Keratinocyte (primary cell): ENCODE data around the gene PASD1. TPM values are rescaled to one million over a fixed set of nuclear protein-coding genes. Genes with fewer than 3 reads are reported as not detected.
"Not testable (repeated sequence)": the region's sequence is repeated elsewhere in the genome, so short reads cannot be mapped to it uniquely, and the experiment has no call there.

Source experiments
- DNase-seq: peaks from one replicate; pipeline ENCODE4 v3.0.0-alpha.2; 2011; ENCODE audit warnings: low read depth, missing footprints, low spot score
- FAIRE-seq: peaks from 2 replicates; lab custom pipeline; 2011; peaks lifted over from hg19 to GRCh38; lab: Jason Lieb, UNC
- H2AFZ ChIP-seq: 2 replicates; pipeline ENCODE4 v1.6.0; 2012; ENCODE audit warnings: low read length, control low read depth, inconsistent platforms; ENCODE audit not compliant: control insufficient read depth
- H3K27ac ChIP-seq: 2 replicates; pipeline ENCODE4 v1.5.1; 2011; ENCODE audit warnings: low read length; ENCODE audit not compliant: control insufficient read depth, insufficient read depth
- H3K27me3 ChIP-seq: 3 replicates; pipeline ENCODE4 v1.6.0; 2011; ENCODE audit warnings: low read length; ENCODE audit not compliant: control insufficient read depth, insufficient read depth; ENCODE audit errors: extremely low read depth
- H3K36me3 ChIP-seq, 2 experiments: 2 replicates in 1 of 2; 3 replicates in 1 of 2; pipeline ENCODE4 v1.5.1; 2011; ENCODE audit warnings: low read length in 2 of 2, mild to moderate bottlenecking in 1 of 2; ENCODE audit not compliant: control insufficient read depth in 2 of 2, insufficient read depth in 2 of 2; ENCODE audit errors: extremely low read depth in 1 of 2
- H3K4me1 ChIP-seq: 3 replicates; pipeline ENCODE4 v1.5.1; 2011; ENCODE audit warnings: low read length; ENCODE audit not compliant: control insufficient read depth, insufficient read depth; ENCODE audit errors: extremely low read depth
- H3K4me2 ChIP-seq: 3 replicates; pipeline ENCODE4 v1.6.0; 2011; ENCODE audit warnings: low read depth, low read length; ENCODE audit not compliant: control insufficient read depth, insufficient read depth; ENCODE audit errors: extremely low read depth
- H3K4me3 ChIP-seq, 3 experiments: fragments of 200-600 bp in 1 of 3; sonication (generic) in 1 of 3; 2 replicates in 2 of 3; 3 replicates in 1 of 3; pipeline ENCODE4 v1.5.1; 2011 to 2016; ENCODE audit warnings: low read length in 3 of 3, mild to moderate bottlenecking in 3 of 3, control low read depth in 2 of 3, inconsistent platforms in 1 of 3, low read depth in 1 of 3, mixed read lengths in 1 of 3, mixed run types in 1 of 3, moderate library complexity in 1 of 3; ENCODE audit not compliant: control insufficient read depth in 2 of 3, insufficient read depth in 2 of 3; ENCODE audit errors: extremely low read depth in 1 of 3
- H3K79me2 ChIP-seq: 2 replicates; pipeline ENCODE4 v1.6.0; 2012; ENCODE audit warnings: low read length; ENCODE audit not compliant: control insufficient read depth, insufficient read depth
- H3K9ac ChIP-seq: 3 replicates; pipeline ENCODE4 v1.6.0; 2011; ENCODE audit warnings: low read length; ENCODE audit not compliant: control insufficient read depth, insufficient read depth; ENCODE audit errors: extremely low read depth
- H3K9me1 ChIP-seq: 3 replicates; pipeline ENCODE4 v1.6.0; 2011; ENCODE audit warnings: low read length; ENCODE audit not compliant: control insufficient read depth, insufficient read depth; ENCODE audit errors: extremely low read depth
- H3K9me3 ChIP-seq: 2 replicates; pipeline ENCODE4 v1.5.1; 2012; ENCODE audit warnings: low read depth, low read length; ENCODE audit not compliant: control insufficient read depth
- H4K20me1 ChIP-seq: 3 replicates; pipeline ENCODE4 v1.6.0; 2011; ENCODE audit warnings: low read length; ENCODE audit not compliant: control insufficient read depth, insufficient read depth; ENCODE audit errors: extremely low read depth
- EZH2 ChIP-seq: IDR thresholded peaks from one replicate; pipeline ENCODE4 v1.6.1; 2012; ENCODE audit warnings: inconsistent platforms, mild to moderate bottlenecking, low read length, moderate library complexity
- dilution Hi-C: fragments of 300-500 bp; cut with MboI; formaldehyde crosslinking; loops from one replicate; pipeline ENCODE4 v1.7.0; 2020; ENCODE audit warnings: low sequenced_read_pairs; ENCODE audit not compliant: extremely low pct_ligation_motif_present
- polyA plus RNA-seq, 5 experiments: library from polyadenylated mRNA; depleted of rRNA in 3 of 5; stranded (reverse) in 3 of 5; stranded (forward) in 1 of 5; unstranded in 1 of 5; fragments of >200 nt; gene quantifications; 1 replicate in 1 of 5; 2 replicates in 3 of 5; 3 replicates in 1 of 5; pipeline versions ENCODE4 v1.2.1 to v1.2.3, GENCODE V29; 2011 to 2012; ENCODE audit warnings: missing spikeins in 2 of 5, low read depth in 1 of 5, low replicate concordance in 1 of 5
- TF ChIP-seq, protein P1 (sequence below), 3 experiments: IDR thresholded peaks in 1 of 3; conservative IDR thresholded peaks in 1 of 3; optimal IDR thresholded peaks in 1 of 3; 2 replicates in 2 of 3; 3 replicates in 1 of 3; pipeline versions ENCODE3 to v1.5.1; 2011; ENCODE audit warnings: low read length in 3 of 3, mild to moderate bottlenecking in 3 of 3, moderate library complexity in 2 of 3, control low read depth in 1 of 3, inconsistent platforms in 1 of 3; ENCODE audit not compliant: insufficient read depth in 2 of 3; ENCODE audit errors: extremely low read depth in 1 of 3

Gene PASD1
- polyA plus RNA-seq, 1 donor (not counting 4 experiments of a cell fraction or from before 2014, with no cell fraction given) = not detected

DNA sequence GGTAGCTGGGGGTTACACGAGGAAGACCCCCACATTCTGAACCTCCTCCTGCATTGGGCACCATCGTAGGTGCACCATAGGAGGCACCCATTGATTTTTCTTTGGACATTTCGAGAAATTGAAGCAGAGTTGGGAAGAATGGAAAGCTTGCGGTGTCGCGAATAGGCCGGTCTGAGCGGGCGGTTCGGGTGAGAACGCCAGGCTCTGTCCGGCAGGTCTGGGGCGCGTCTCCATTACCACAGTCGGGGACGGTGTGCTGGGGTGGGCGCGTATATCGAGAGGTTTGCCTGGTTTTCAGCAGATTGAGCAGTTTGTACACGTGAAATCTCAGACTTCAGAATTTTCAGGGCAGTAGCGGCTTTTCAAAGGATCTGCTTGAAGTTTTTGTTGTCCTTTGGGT lies 560 bp downstream of the PASD1 start:
- Histone ChIP-seq H3K9ac (no peak overlapping the region), H3K27ac (no peak overlapping the region), H3K9me3 (no peaks in the 10 kb centered on the region), H2AFZ (no peak overlapping the region), H3K36me3 (no peaks in the 10 kb centered on the region), H3K4me1 (no peaks in the 10 kb centered on the region), H3K9me1 (no peaks in the 10 kb centered on the region), H4K20me1 (no peaks in the 10 kb centered on the region), H3K4me3 (no peak overlapping the region), H3K27me3 (no peaks in the 10 kb centered on the region), H3K79me2 (no peaks in the 10 kb centered on the region), H3K4me2 (no peak overlapping the region)
- DNase-seq = no peak
- dilution Hi-C loops = no loop called here
- no peak for TF ChIP-seq EZH2
- TF ChIP-seq, protein P1, sequence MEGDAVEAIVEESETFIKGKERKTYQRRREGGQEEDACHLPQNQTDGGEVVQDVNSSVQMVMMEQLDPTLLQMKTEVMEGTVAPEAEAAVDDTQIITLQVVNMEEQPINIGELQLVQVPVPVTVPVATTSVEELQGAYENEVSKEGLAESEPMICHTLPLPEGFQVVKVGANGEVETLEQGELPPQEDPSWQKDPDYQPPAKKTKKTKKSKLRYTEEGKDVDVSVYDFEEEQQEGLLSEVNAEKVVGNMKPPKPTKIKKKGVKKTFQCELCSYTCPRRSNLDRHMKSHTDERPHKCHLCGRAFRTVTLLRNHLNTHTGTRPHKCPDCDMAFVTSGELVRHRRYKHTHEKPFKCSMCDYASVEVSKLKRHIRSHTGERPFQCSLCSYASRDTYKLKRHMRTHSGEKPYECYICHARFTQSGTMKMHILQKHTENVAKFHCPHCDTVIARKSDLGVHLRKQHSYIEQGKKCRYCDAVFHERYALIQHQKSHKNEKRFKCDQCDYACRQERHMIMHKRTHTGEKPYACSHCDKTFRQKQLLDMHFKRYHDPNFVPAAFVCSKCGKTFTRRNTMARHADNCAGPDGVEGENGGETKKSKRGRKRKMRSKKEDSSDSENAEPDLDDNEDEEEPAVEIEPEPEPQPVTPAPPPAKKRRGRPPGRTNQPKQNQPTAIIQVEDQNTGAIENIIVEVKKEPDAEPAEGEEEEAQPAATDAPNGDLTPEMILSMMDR (optimal IDR thresholded peaks at IDR 0.05 in 1 of 3, IDR thresholded peaks at IDR 0.05 in 1 of 3, conservative IDR thresholded peaks at IDR 0.05 in 1 of 3; ENCODE audit: extremely low read depth in 1 of 3, insufficient read depth in 2 of 3, low read length in 3 of 3) = no peak
- no peak for FAIRE-seq

DNA sequence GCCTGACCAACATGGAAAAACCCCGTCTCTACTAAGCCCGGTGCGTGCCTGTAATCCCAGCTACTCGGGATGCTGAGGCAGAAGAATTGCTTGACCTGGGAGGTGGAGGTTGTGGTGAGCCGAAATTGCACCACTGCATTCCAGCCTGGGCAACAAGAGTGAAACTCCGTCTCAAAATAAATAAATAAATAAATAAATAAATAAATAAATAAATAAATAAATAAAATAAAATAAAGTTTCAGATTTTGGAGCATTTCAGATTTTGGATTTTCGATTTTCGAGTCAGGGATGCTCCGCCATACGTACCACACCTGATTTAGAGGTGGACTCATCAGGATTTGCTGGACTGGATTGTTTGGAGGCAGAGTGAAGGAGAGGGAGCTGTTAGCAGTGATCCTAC lies 3.4 kb downstream of the PASD1 start:
- H3K79me2 ChIP-seq, H3K4me3 ChIP-seq, H4K20me1 ChIP-seq, H3K4me1 ChIP-seq, H3K9me3 ChIP-seq, H2AFZ ChIP-seq, DNase-seq, dilution Hi-C loops, H3K27ac ChIP-seq, H3K9ac ChIP-seq, H3K4me2 ChIP-seq, H3K36me3 ChIP-seq, H3K27me3 ChIP-seq, FAIRE-seq, H3K9me1 ChIP-seq: not testable (repeated sequence)

- dilution Hi-C loops = no loop called here
These were observed 7.1 kb downstream of the PASD1 start for GRCh38 chrX:151570561-151570960.

DNA sequence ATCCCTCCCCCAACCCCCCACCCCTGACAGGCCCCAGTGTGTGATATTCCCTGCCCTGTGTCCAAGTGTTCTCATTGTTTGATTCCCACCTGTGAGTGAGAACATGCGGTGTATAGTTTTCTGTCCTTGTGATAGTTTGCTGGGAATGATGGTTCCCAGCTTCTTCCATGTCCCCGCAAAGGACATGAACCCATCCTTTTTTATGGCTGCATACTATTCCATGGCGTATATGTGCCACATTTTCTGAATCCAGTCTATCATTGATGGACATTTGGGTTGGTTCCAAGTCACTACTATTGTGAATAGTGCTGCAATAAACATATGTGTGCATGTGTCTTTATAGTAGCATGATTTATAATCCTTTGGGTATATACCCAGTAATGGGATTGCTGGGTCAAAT lies 29.9 kb downstream of the PASD1 start:
- H3K9ac ChIP-seq, H3K27ac ChIP-seq, H3K9me3 ChIP-seq, H2AFZ ChIP-seq, H3K4me1 ChIP-seq, H3K79me2 ChIP-seq, H3K4me2 ChIP-seq, H3K9me1 ChIP-seq, H3K36me3 ChIP-seq, H4K20me1 ChIP-seq, FAIRE-seq, H3K4me3 ChIP-seq, H3K27me3 ChIP-seq, DNase-seq, dilution Hi-C loops: not testable (repeated sequence)

More at GRCh38 chrX:151570561-151570960, 7.1 kb downstream of the PASD1 start:
- TF ChIP-seq EZH2 = no peak
- TF ChIP-seq, protein P1 (optimal IDR thresholded peaks at IDR 0.05 in 1 of 3, IDR thresholded peaks at IDR 0.05 in 1 of 3, conservative IDR thresholded peaks at IDR 0.05 in 1 of 3; ENCODE audit: extremely low read depth in 1 of 3, insufficient read depth in 2 of 3, low read length in 3 of 3) = no peak
- FAIRE-seq = no peak
- H4K20me1 ChIP-seq = no peaks in the 10 kb centered on the region
- no peak overlapping the region for H3K27ac ChIP-seq
- no peaks in the 10 kb centered on the region for H3K27me3 ChIP-seq
- H3K9me3 ChIP-seq = no peaks in the 10 kb centered on the region
- no peaks in the 10 kb centered on the region for H3K9me1 ChIP-seq
- H3K9ac ChIP-seq = no peak overlapping the region
- H3K4me1 ChIP-seq = no peaks in the 10 kb centered on the region
- H3K79me2 ChIP-seq = no peaks in the 10 kb centered on the region
- no peak for DNase-seq
- H2AFZ ChIP-seq = no peak overlapping the region
- no peak overlapping the region for H3K4me2 ChIP-seq
- H3K4me3 ChIP-seq = no peak overlapping the region
- H3K36me3 ChIP-seq = no peaks in the 10 kb centered on the region
